ENCODE measurements around the gene RPL41. TPM values are rescaled to one million over a fixed set of nuclear protein-coding genes. Genes with fewer than 3 reads are reported as not detected.

The RPL41 gene
- 1,763 and 2,202 TPM in 2 replicates for total RNA-seq

DNA sequence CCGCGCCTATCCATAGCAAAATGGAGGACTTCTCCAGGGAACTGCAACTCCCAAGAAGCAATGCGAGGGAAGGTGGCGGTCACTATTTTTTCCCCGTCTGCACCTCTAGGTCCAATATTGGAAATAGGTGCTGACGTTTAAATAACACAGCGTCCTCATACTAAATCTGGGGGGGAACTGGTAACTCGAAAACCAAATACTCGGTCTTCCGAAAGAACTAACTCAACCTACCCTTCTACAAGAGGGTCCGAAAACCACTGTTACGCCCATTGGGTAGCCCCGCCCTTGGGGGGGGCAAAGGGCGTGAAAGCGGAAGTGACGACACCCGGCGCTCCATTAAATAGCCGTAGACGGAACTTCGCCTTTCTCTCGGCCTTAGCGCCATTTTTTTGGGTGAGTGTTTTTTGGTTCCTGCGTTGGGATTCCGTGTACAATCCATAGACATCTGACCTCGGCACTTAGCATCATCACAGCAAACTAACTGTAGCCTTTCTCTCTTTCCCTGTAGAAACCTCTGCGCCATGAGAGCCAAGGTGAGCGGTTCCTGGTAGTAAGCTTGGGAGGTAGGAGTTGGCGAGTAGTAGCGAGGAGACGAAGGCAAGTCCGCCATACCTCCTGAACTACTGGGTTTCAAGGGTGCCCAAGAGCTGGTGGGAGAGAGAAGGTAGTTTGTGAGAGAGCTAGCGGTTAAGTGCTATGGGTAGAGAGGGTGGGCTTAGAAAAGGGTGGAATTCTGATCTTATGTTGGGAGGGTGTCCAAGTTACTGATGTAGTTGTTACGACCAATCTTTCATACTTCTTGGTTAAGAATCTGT lies at the start of gene RPL41:
Gene RPL41, plus strand, starts transcription at position 367 of the 815 bp plus-strand sequence.

DNA sequence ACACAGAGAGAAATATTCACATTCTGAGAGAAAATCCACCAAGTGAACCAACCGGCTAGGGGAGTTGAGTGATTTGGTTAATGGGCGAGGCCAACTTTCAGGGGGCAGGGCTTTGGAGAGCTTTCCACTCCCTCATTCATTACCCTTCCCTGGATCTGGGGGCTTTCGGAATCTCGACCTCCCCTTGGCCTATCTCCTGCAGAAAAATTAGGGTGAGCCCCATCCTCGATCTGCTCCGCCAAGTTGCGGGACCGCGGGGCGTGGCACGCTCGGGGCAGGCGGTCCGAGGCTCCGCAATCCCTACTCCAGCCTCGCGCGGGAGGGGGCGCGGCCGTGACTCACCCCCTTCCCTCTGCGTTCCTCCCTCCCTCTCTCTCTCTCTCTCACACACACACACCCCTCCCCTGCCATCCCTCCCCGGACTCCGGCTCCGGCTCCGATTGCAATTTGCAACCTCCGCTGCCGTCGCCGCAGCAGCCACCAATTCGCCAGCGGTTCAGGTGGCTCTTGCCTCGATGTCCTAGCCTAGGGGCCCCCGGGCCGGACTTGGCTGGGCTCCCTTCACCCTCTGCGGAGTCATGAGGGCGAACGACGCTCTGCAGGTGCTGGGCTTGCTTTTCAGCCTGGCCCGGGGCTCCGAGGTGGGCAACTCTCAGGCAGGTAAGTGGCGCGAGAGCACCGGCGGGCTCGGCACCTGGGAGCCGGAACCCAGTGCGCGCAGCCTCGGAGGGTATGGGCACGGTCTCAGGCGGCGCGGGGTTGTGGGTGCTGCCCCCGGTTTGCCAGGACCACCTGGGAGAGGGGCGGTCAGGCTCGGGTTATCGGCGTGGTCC lies 36.5 kb upstream of the RPL41 start, which contains the start of gene ERBB3:
Gene ERBB3, plus strand, starts transcription at position 443 of the 833 bp plus-strand sequence. Its CDS starts 136 bp downstream, at position 579.

DNA sequence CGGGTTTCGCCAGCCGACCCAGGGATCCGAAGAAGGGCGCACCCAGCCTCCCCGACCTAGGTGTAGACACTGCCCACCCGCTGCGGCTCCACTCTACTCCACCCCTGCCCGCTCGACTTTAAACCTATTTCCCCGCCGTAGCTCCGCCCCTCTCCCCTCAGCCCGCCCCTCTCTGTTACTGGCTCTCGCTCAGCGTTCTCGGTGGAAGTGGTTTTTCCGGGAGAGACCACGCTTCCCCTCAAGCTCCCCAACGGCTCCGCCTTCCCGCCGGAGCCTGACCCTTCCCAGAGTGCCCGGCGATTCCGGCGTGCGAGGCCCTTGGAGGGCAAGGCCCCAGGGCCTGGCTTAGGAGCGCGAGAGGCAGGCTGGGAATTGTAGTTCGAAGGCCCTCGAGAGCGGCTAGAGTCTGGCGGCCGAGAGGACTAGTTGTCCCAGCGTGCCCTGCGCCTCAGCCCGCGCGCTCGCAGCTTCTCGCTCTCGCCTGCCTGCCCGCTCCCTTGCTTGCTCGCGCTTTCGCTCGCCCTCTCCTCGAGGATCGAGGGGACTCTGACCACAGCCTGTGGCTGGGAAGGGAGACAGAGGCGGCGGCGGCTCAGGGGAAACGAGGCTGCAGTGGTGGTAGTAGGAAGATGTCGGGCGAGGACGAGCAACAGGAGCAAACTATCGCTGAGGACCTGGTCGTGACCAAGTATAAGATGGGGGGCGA lies 12.2 kb upstream of the RPL41 start, which contains the start of gene PA2G4:
Gene PA2G4, plus strand, starts transcription at position 451 of the 706 bp plus-strand sequence. Its CDS starts 179 bp downstream, at position 630.

DNA sequence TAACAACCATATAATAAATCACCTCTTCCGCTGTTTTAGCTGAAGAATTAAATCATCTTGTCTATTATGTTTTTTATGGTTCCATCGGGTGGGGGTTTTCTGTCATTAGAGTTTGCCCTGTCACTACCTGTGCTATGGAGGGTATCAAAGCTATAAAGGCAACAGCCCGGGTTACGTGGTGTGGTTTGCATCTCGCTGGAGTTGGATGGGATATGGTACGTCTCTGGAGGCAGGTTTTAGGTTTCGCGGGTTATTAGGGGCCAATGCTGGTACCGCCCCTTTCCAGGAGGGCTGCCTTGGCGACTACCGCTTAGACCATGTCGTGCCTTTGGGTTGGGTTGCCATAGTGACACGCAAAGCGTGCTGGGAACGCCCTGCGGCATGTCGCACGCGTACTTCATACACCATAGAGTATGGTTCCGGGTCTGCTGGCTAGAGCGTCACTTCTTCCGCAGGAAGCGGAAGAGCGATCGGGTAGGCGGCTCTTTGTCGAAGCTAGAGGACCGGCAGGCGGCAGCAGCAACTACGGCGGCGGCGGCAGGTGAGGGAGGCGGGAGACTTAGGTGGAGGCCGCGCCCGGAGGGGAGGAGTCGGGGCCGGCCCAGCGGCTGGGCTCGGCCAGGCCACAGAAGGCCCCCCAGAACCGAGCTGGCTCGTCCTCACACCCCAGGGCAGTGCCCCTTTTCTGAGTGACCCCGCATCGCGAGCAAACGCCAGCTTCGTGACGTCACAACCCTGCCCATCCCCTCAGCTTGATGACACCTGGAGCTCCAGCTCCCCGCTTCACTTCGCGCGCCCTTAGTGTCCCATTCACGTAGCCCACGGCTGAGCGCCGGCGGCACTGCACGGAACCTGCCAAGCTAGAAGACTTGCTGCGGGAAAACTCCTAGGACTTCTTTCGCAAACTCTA lies 1.6 kb downstream of the RPL41 start, which contains the start of gene ZC3H10:
Gene ZC3H10, plus strand, starts transcription at position 489 of the 910 bp plus-strand sequence. CDS start 2,297 bp downstream, outside the sequence.

DNA sequence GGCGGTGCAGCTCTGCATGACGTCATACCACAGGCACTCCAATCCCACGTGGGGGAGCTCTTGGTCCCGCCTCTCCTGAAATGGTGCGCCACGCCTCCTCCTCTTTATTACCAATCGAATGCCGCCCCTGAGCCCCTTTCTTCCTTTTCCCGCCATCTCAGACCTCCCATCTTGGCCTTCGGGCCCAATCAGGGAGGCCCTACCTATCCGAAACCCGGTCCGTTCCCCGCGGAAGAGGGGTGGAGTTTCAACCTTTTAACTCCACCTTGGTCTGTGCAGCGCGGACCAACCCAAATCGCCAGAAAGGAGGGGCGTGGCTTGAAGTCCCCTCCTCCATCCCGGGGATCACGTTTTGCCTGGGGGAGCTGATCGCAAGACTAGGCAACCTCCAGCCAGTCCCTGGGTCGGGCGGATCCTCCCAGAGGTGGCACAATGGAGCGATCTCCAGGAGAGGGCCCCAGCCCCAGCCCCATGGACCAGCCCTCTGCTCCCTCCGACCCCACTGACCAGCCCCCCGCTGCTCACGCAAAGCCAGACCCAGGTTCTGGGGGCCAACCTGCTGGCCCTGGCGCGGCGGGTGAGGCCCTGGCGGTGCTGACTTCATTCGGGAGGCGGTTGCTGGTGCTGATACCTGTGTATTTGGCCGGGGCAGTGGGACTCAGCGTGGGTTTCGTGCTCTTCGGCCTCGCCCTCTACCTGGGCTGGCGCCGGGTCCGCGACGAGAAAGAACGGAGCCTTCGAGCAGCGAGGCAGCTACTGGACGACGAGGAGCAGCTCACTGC lies 11.6 kb downstream of the RPL41 start, which contains the start of gene ESYT1:
Gene ESYT1, plus strand, starts transcription at position 380 of the 782 bp plus-strand sequence. Its CDS starts 53 bp downstream, at position 433.

DNA sequence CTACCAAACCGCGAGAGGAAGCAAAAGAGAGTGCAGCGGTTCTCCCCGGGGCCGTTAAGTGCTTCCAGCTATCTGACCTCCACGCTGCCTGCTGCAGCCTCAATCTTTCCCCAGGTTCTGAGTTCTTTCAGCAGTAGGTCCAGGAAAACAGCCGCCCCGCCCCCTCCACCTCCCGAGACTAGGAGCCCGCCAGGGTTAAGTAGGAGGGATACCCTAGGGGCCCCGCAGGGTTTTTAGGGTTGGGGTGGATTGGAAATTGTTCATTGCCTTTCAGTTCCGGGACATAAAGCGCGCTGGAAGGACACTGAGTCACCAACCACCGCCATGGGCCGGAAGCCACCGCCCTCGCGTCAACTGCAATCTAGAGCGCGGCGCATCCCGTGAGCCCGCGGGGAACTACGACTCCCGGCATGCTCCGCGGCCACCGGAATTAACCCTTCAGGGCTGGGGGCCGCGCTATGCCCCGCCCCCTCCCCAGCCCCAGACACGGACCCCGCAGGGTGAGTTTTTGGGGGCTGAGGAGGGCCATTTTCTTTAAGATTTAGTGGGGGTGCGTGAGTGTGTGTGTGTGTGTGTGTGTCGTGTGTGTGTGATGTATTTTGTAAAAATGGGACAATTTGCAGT lies 35.8 kb downstream of the RPL41 start, which contains the start of gene MYL6B:
Gene MYL6B, plus strand, starts transcription at position 456 of the 624 bp plus-strand sequence. CDS start 1,332 bp downstream, outside the sequence.

DNA sequence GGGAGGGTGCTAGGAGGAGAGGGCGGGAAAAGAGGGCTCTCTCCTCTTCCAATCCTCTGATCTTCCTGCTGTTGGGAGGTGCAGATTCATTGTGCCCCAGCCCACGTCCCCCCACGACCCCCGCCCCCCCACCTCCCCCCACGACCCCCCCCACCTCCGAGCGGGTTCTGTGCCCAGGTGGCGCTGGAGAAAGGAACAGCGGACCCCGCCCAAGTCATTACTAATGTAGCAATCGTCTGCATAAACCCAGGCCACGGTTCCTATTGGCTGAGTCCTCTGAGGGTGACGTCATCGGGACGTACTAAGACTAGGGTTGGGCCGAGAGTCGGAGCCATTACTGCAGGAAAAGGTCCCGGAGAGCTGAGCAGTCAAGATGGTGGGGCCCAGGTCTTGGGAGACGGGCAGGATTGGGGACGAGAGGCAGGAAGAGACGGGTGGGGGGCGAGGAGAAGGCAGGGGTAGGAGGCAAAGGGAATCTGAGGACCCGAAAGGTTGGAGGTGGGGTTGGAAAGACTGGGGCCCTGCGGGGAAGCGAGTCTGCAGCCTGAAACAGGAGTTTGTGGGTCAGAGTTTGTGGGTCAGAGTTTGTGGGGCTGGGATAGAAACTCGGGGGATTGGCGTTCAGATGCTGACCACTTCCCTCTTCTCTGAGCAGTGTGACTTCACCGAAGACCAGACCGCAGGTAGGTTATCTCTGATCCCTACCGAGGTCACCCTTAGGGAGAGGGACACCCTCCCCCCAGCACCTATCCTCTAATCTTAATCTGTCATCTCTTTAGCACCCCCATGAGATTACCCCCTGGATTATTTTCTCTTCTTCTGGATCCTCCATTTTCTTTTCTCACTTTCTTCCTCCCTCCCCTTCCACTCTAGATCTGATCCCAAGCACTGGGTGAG lies 41.8 kb downstream of the RPL41 start, which contains the start of gene MYL6:
Gene MYL6, plus strand, starts transcription at position 331 of the 897 bp plus-strand sequence. Its CDS starts 43 bp downstream, at position 374.

Other genes starting within 250 kb of the RPL41 start
- 18.1 and 19.2 TPM in 2 replicates for gene PYM1, start 188.7 kb upstream of the RPL41 start, total RNA-seq
- 62.4 and 86.8 TPM in 2 replicates for gene DGKA, start 185.5 kb upstream of the RPL41 start, total RNA-seq
- 0.65 and 0.76 TPM in 2 replicates for gene PMEL, start 150.6 kb upstream of the RPL41 start, total RNA-seq
- 8.9 and 20.2 TPM in 2 replicates for gene CDK2, start 149.8 kb upstream of the RPL41 start, total RNA-seq
- gene RAB5B, start 142.6 kb upstream of the RPL41 start, total RNA-seq: 64.1 and 80.2 TPM in 2 replicates
- gene SUOX, start 119.4 kb upstream of the RPL41 start, total RNA-seq: 12.6 and 13.0 TPM in 2 replicates
- 2.4 and 2.7 TPM in 2 replicates for gene IKZF4, start 95.6 kb upstream of the RPL41 start, total RNA-seq
- 30.0 and 59.0 TPM in 2 replicates for gene RPS26, start 74.7 kb upstream of the RPL41 start, total RNA-seq
- gene ERBB3, start 36.5 kb upstream of the RPL41 start, total RNA-seq: 0.10 and 0.52 TPM in 2 replicates
- 82.9 and 117 TPM in 2 replicates for gene PA2G4, start 12.1 kb upstream of the RPL41 start, total RNA-seq
- gene ZC3H10, start 1.6 kb downstream of the RPL41 start, total RNA-seq: 5.3 and 5.5 TPM in 2 replicates
- gene ESYT1, start 11.6 kb downstream of the RPL41 start, total RNA-seq: 237 and 257 TPM in 2 replicates
- gene MYL6B, start 36.0 kb downstream of the RPL41 start, total RNA-seq: 56.4 and 58.6 TPM in 2 replicates
- gene MYL6, start 41.7 kb downstream of the RPL41 start, total RNA-seq: 850 and 1,190 TPM in 2 replicates
- gene SMARCC2, start 72.8 kb downstream of the RPL41 start, total RNA-seq: 55.4 and 57.7 TPM in 2 replicates
- gene RNF41, start 105.3 kb downstream of the RPL41 start, total RNA-seq: 154 and 182 TPM in 2 replicates
- 25.4 TPM in 2 replicates for gene NABP2, start 107.7 kb downstream of the RPL41 start, total RNA-seq
- gene SLC39A5, start 113.4 kb downstream of the RPL41 start, total RNA-seq: 0.20 and 0.40 TPM in 2 replicates
- gene ANKRD52, start 141.8 kb downstream of the RPL41 start, total RNA-seq: 30.0 and 41.4 TPM in 2 replicates
- gene COQ10A, start 150.3 kb downstream of the RPL41 start, total RNA-seq: 6.3 and 8.2 TPM in 2 replicates
- gene CS, start 183.7 kb downstream of the RPL41 start, total RNA-seq: 133 and 159 TPM in 2 replicates
- 58.6 and 100 TPM in 2 replicates for gene CNPY2, start 199.4 kb downstream of the RPL41 start, total RNA-seq
- gene PAN2, start 217.4 kb downstream of the RPL41 start, total RNA-seq: 27.6 and 30.9 TPM in 2 replicates
- not detected in 2 replicates for gene IL23A, start 222.3 kb downstream of the RPL41 start, total RNA-seq
- 229 and 230 TPM in 2 replicates for gene STAT2, start 243.5 kb downstream of the RPL41 start, total RNA-seq
- not detected in 2 replicates for gene APOF, start 246.2 kb downstream of the RPL41 start, total RNA-seq

All from smooth muscle cell of the pulmonary artery (primary cell).